SK-N-SH treated with all-trans-retinoic acid at 6 μM for 48 hours (cell line): ENCODE results near the gene HRH2.

Experiments
- CSDC2 ChIP-seq: fragments of 250-450 bp; sonication (Bioruptor Pico); IDR thresholded peaks from 2 replicates; pipeline ENCODE4 v1.5.0; 2020; ENCODE audit warnings: mild to moderate bottlenecking, moderate library complexity
- ISL1 ChIP-seq: fragments of 250-450 bp; sonication (Bioruptor Pico); IDR thresholded peaks from 2 replicates; pipeline ENCODE4 v2.1.2; 2022; ENCODE audit warnings: mild to moderate bottlenecking, moderate library complexity
- PPARA ChIP-seq: fragments of 250-450 bp; sonication (Bioruptor Pico); IDR thresholded peaks from 2 replicates; pipeline ENCODE4 v1.5.0; 2020; ENCODE audit warnings: mild to moderate bottlenecking, borderline replicate concordance
- RARB ChIP-seq: fragments of 250-450 bp; sonication (Bioruptor Pico); IDR thresholded peaks from 2 replicates; pipeline ENCODE4 v1.8.0; 2021; ENCODE audit warnings: mild to moderate bottlenecking, moderate library complexity
- SNAI2 ChIP-seq: fragments of 250-450 bp; sonication (Bioruptor Pico); IDR thresholded peaks from 2 replicates; pipeline ENCODE4 v1.5.0; 2020; ENCODE audit warnings: mild to moderate bottlenecking, moderate library complexity
- TCF4 ChIP-seq: fragments of 250-450 bp; sonication (Bioruptor Pico); IDR thresholded peaks from 2 replicates; pipeline ENCODE4 v1.8.0; 2021; ENCODE audit warnings: mild to moderate bottlenecking, moderate library complexity, borderline replicate concordance
- TF ChIP-seq, protein P1 (sequence below): fragments of 250-450 bp; sonication (Bioruptor Pico); IDR thresholded peaks from 2 replicates; pipeline ENCODE4 v1.8.0; 2020; ENCODE audit warnings: mild to moderate bottlenecking, moderate library complexity, borderline replicate concordance

DNA sequence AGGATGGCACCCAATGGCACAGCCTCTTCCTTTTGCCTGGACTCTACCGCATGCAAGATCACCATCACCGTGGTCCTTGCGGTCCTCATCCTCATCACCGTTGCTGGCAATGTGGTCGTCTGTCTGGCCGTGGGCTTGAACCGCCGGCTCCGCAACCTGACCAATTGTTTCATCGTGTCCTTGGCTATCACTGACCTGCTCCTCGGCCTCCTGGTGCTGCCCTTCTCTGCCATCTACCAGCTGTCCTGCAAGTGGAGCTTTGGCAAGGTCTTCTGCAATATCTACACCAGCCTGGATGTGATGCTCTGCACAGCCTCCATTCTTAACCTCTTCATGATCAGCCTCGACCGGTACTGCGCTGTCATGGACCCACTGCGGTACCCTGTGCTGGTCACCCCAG, 25.4 kb downstream of the HRH2 start:
- no peak for TF ChIP-seq TCF4
- no peak for TF ChIP-seq RARB (CRISPR knock-in tag)
- no peak for TF ChIP-seq CSDC2 (CRISPR knock-in tag)
- no peak for TF ChIP-seq ISL1 (CRISPR knock-in tag)
- TF ChIP-seq SNAI2, result no peak
- TF ChIP-seq, protein P1, sequence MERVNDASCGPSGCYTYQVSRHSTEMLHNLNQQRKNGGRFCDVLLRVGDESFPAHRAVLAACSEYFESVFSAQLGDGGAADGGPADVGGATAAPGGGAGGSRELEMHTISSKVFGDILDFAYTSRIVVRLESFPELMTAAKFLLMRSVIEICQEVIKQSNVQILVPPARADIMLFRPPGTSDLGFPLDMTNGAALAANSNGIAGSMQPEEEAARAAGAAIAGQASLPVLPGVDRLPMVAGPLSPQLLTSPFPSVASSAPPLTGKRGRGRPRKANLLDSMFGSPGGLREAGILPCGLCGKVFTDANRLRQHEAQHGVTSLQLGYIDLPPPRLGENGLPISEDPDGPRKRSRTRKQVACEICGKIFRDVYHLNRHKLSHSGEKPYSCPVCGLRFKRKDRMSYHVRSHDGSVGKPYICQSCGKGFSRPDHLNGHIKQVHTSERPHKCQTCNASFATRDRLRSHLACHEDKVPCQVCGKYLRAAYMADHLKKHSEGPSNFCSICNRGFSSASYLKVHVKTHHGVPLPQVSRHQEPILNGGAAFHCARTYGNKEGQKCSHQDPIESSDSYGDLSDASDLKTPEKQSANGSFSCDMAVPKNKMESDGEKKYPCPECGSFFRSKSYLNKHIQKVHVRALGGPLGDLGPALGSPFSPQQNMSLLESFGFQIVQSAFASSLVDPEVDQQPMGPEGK, result no peak
- no peak for TF ChIP-seq PPARA (CRISPR knock-in tag)
